Lower lobe of right lung (tissue), 2 donors: ENCODE data around the gene GMPPB. TPM values are rescaled to one million over a fixed set of nuclear protein-coding genes. Genes with fewer than 3 reads are reported as not detected.

Experiments used
- ATAC-seq, 2 donors: fragments of 200-7000 bp; cut with Tn5 transposase; one replicate each; pipeline ENCODE4 v1.9.1; 2020 to 2022; ENCODE audit warnings: mild to moderate bottlenecking in 2 of 2, moderate library complexity in 2 of 2
- DNase-seq: peaks from one replicate; pipeline ENCODE4 v3.0.0-alpha.2; 2020
- H3K27ac ChIP-seq: fragments of 200-600 bp; one replicate; pipeline ENCODE4 v1.8.0; 2022
- H3K27me3 ChIP-seq: fragments of 200-600 bp; one replicate; pipeline ENCODE4 v1.8.0; 2022; ENCODE audit warnings: low read depth
- H3K36me3 ChIP-seq: fragments of 200-600 bp; one replicate; pipeline ENCODE4 v1.8.0; 2022; ENCODE audit warnings: mild to moderate bottlenecking
- H3K4me1 ChIP-seq: fragments of 200-600 bp; one replicate; pipeline ENCODE4 v1.8.0; 2022
- H3K4me3 ChIP-seq: fragments of 200-600 bp; one replicate; pipeline ENCODE4 v1.8.0; 2022; ENCODE audit warnings: mild to moderate bottlenecking
- H3K9me3 ChIP-seq: fragments of 200-600 bp; one replicate; pipeline ENCODE4 v1.8.0; 2022
- intact Hi-C: fragments of 100-400 bp; cut with DNase I; formaldehyde crosslinking; loops from one replicate; pipeline ENCODE4 v1.11.0; 2022
- total RNA-seq: library from RNA; stranded (reverse); fragmentation: NEBNext Ultra II Directional; extraction: Animal tissue kit (Norgen Biotek cat#: 25700); gene quantifications from one replicate; pipeline ENCODE4 v1.2.1, GENCODE V29; 2021
- TF ChIP-seq, protein P1 (sequence below): fragments of 200-600 bp; IDR thresholded peaks from one replicate; pipeline ENCODE4 v1.8.0; 2022; ENCODE audit warnings: antibody characterized with exemption, mild to moderate bottlenecking
- donor health status: DM: no; HTN: yes; CAD: no; lungs with severe emphysema.

Gene GMPPB
- total RNA-seq, 1 donor from 2014 or later, result 27.3 TPM

DNA sequence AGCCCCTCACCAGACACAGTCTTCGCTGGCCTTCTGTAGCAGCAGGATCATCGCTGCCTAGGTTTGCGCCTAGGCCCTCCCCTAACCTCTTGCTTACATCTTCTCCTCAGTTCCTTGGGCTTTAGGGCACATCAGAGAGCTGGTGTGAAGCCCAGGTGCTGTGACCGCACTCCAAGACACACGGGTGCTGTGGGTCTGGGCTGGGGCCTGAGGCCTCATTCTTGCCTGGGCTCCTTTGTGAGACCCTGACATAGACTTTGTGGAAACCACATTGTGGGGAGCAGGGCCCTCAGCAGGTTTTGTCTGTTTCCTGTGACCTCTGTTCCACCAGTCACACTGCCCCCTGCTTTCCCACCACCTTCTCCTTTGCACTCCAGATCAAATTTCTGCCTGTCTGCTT, 12.3 kb downstream of the GMPPB start:
- H3K27ac ChIP-seq, result no peak overlapping the region
- ATAC-seq (no peak), DNase-seq (no peak)
- H3K9me3 ChIP-seq, result no peaks in the 10 kb centered on the region
- H3K4me1 ChIP-seq, result no peaks in the 10 kb centered on the region
- no peak overlapping the region for H3K4me3 ChIP-seq
- intact Hi-C loops, result no loop called here
- TF ChIP-seq, protein P1, sequence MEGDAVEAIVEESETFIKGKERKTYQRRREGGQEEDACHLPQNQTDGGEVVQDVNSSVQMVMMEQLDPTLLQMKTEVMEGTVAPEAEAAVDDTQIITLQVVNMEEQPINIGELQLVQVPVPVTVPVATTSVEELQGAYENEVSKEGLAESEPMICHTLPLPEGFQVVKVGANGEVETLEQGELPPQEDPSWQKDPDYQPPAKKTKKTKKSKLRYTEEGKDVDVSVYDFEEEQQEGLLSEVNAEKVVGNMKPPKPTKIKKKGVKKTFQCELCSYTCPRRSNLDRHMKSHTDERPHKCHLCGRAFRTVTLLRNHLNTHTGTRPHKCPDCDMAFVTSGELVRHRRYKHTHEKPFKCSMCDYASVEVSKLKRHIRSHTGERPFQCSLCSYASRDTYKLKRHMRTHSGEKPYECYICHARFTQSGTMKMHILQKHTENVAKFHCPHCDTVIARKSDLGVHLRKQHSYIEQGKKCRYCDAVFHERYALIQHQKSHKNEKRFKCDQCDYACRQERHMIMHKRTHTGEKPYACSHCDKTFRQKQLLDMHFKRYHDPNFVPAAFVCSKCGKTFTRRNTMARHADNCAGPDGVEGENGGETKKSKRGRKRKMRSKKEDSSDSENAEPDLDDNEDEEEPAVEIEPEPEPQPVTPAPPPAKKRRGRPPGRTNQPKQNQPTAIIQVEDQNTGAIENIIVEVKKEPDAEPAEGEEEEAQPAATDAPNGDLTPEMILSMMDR, result no peak
- no peaks in the 10 kb centered on the region for H3K27me3 ChIP-seq
- peaks cover 28% of the 10 kb centered on the region for H3K36me3 ChIP-seq

DNA sequence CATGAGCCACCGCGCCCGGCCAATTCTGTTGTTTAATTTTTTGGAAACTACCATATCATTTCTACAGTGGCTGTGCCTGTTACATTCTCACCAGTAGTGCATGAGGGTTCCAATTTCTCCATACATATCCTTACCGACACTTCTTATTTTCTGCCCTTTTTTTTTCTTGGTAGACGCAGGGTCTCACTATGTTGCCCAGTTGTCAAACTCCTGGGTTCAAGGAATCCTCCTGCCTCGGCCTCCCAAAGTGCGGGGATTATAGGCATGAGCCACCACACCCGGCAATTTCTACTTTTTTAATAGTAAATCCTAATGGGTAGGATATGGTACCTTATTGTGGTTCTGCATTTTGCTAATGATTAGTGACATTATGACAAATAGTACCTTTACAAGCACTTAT, 13.9 kb downstream of the GMPPB start:
- H3K27me3 ChIP-seq, result no peaks in the 10 kb centered on the region
- H3K27ac ChIP-seq, result no peak overlapping the region
- TF ChIP-seq, protein P1, result no peak
- H3K36me3 ChIP-seq, result peaks cover 32% of the 10 kb centered on the region
- intact Hi-C loops, result no loop called here
- ATAC-seq (no peak), DNase-seq (no peak)
- H3K9me3 ChIP-seq, result no peaks in the 10 kb centered on the region
- H3K4me3 ChIP-seq, result no peak overlapping the region
- H3K4me1 ChIP-seq, result no peaks in the 10 kb centered on the region

DNA sequence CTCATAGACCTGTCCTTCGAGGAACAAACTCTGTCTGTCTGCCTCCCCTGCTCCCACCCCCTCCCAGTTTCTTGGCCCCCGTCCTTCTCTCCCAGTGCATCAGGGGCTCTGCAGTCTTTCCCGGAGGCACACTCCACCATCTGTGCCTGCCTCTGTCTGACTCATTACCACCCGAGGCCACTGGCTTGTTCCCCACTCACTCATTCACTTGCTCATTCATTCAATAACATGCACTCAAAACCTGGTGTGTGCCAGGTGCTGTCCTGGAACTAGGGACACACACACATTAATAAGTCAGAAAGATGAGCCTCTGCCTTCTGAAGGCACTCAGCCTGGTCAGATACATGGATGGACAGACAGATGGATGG, 16.7 kb downstream of the GMPPB start:
- Histone ChIP-seq H3K27ac (no peak overlapping the region), H3K9me3 (no peaks in the 10 kb centered on the region), H3K27me3 (no peaks in the 10 kb centered on the region), H3K4me1 (peaks cover 8% of the 10 kb centered on the region), H3K36me3 (peaks cover 53% of the 10 kb centered on the region), H3K4me3 (no peak overlapping the region)
- intact Hi-C loops, result no loop called here
- TF ChIP-seq, protein P1, result no peak
- ATAC-seq (no peak), DNase-seq (no peak)

DNA sequence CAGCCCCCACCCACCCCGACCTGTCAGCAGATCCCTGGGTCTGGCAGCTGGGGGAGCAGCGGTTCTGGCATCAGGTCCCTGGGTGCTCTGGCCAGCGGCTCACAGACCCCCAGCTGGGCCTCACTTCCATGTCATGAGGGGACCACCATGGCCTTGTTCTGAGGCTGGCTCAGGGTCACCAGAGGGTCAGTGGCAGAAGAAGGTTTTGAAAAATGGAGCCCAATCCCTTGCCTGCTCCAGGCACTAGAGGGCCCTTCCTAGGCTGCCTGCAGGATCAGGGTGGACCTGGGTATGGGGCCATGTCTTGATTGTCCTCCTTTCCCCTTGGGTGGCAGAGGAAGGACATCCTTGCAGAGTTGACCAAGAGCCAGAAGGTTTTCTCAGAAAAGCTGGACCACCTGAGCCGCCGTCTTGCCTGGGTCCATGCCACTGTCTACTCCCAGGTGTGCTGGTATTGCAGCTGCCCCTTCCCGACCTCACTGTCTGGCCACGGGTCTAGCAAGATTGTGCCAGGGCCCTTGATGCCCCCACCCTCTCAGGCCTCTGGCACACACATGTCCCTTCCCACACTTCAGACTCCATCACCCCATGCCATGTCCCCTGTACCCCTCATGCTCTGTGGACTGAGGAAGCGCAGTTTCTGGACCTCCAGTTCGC, 17.2 kb downstream of the GMPPB start:
- TF ChIP-seq, protein P1, result no peak
- intact Hi-C loops, result no loop called here
- H3K27ac ChIP-seq, result no peak overlapping the region
- no peaks in the 10 kb centered on the region for H3K27me3 ChIP-seq
- peaks cover 8% of the 10 kb centered on the region for H3K4me1 ChIP-seq
- H3K36me3 ChIP-seq, result peaks cover 58% of the 10 kb centered on the region
- DNase-seq (no peak), ATAC-seq (no peak)
- no peaks in the 10 kb centered on the region for H3K9me3 ChIP-seq
- no peak overlapping the region for H3K4me3 ChIP-seq

DNA sequence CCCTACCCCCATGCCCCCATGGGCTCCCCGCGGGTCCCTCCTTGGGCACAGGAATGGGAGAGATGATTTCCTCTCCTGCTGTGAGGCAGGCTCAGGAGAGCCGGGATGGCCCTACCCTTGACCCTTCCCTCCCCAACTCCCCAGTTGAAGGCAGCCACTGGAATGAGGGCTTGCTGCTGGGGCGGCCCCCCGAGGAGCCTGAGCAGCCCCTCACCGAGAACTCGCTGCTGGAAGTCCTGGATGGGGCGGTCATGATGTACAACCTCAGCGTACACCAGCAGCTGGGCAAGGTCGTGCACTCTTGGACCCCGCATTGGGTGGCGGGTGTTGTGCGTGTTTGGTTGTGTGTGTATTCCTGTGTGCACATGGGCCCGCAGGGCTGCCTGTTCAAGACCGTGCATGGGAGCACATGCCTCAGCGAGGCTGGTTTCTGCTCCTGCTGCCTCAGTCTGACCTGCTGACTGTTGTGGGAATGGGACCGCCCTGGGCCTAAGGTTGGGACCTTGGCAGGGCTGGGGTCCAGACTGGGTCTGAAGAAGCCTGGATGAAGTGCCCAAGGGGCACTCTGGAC, 18.3 kb downstream of the GMPPB start:
- DNase-seq, result no peak
- Histone ChIP-seq H3K9me3 (no peaks in the 10 kb centered on the region), H3K4me1 (peaks cover 8% of the 10 kb centered on the region), H3K4me3 (no peak overlapping the region), H3K36me3 (peaks cover 61% of the 10 kb centered on the region), H3K27ac (no peak overlapping the region), H3K27me3 (no peaks in the 10 kb centered on the region)
- intact Hi-C loops, result no loop called here
- TF ChIP-seq, protein P1, result no peak
- no peak for ATAC-seq
